H9 (cell line): Measurements from ENCODE around the gene FAM149A. TPM values are rescaled to one million over a fixed set of nuclear protein-coding genes. Genes with fewer than 3 reads are reported as not detected.

Experiments used
- DNase-seq: peaks from one replicate; pipeline ENCODE4 v3.0.0-alpha.2; 2017
- H2AFZ ChIP-seq: one replicate; pipeline ENCODE4 v1.6.1; 2013; ENCODE audit warnings: mild to moderate bottlenecking, low read length, control low read depth, moderate library complexity
- H2AK5ac ChIP-seq: 2 replicates; pipeline ENCODE4 v1.6.1; 2013; ENCODE audit warnings: low read length, control low read depth, mixed read lengths; ENCODE audit not compliant: insufficient read length
- H2BK120ac ChIP-seq: one replicate; pipeline ENCODE4 v1.6.1; 2013; ENCODE audit warnings: low read depth, mild to moderate bottlenecking, low read length, control low read depth, inconsistent platforms; ENCODE audit not compliant: poor library complexity, severe bottlenecking
- H2BK12ac ChIP-seq: 2 replicates; pipeline ENCODE4 v1.6.1; 2013; ENCODE audit warnings: low read length, control low read depth, mixed read lengths, low read depth; ENCODE audit not compliant: insufficient read length
- H2BK15ac ChIP-seq: 2 replicates; pipeline ENCODE4 v1.6.1; 2013; ENCODE audit warnings: low read depth, low read length, control low read depth
- H2BK20ac ChIP-seq: one replicate; pipeline ENCODE4 v1.6.1; 2013; ENCODE audit warnings: low read depth, mild to moderate bottlenecking, low read length, control low read depth, inconsistent platforms; ENCODE audit not compliant: poor library complexity, severe bottlenecking
- H2BK5ac ChIP-seq: 2 replicates; pipeline ENCODE4 v1.6.1; 2013; ENCODE audit warnings: low read length, control low read depth, mixed read lengths; ENCODE audit not compliant: insufficient read length
- H3K14ac ChIP-seq: 2 replicates; pipeline ENCODE4 v1.6.1; 2013; ENCODE audit warnings: low read length, control low read depth; ENCODE audit not compliant: insufficient read depth
- H3K18ac ChIP-seq: 2 replicates; pipeline ENCODE4 v1.6.1; 2013; ENCODE audit warnings: low read depth, mild to moderate bottlenecking, mixed read lengths, low read length, control low read depth; ENCODE audit not compliant: insufficient read length
- H3K23ac ChIP-seq: 2 replicates; pipeline ENCODE4 v1.6.1; 2013; ENCODE audit warnings: low read length, control low read depth, mixed read lengths, low read depth; ENCODE audit not compliant: insufficient read length
- H3K23me2 ChIP-seq: 2 replicates; pipeline ENCODE4 v1.6.1; 2013; ENCODE audit warnings: low read depth, mild to moderate bottlenecking, mixed read lengths, low read length, control low read depth; ENCODE audit not compliant: insufficient read length, poor library complexity, severe bottlenecking
- H3K27ac ChIP-seq: 2 replicates; pipeline ENCODE4 v1.5.1; 2013; ENCODE audit warnings: low read length, control low read depth, mixed read lengths, low read depth; ENCODE audit not compliant: insufficient read length
- H3K27me3 ChIP-seq: 2 replicates; pipeline ENCODE4 v1.6.1; 2013; ENCODE audit warnings: low read length, control low read depth, inconsistent platforms; ENCODE audit not compliant: insufficient read depth
- H3K4ac ChIP-seq: 2 replicates; pipeline ENCODE4 v1.6.1; 2013; ENCODE audit warnings: low read depth, mild to moderate bottlenecking, control low read depth, inconsistent platforms, low read length, moderate library complexity
- H3K4me1 ChIP-seq: 2 replicates; pipeline ENCODE4 v1.6.1; 2013; ENCODE audit warnings: low read length, control low read depth, inconsistent platforms; ENCODE audit not compliant: insufficient read depth
- H3K4me2 ChIP-seq: 2 replicates; pipeline ENCODE4 v1.6.1; 2013; ENCODE audit warnings: low read length, control low read depth, mixed read lengths; ENCODE audit not compliant: insufficient read length, insufficient read depth
- H3K56ac ChIP-seq: 2 replicates; pipeline ENCODE4 v1.6.1; 2013; ENCODE audit warnings: low read depth, mild to moderate bottlenecking, mixed read lengths, low read length, control low read depth; ENCODE audit not compliant: insufficient read length
- H3K79me1 ChIP-seq: 2 replicates; pipeline ENCODE4 v1.6.1; 2013; ENCODE audit warnings: low read depth, mild to moderate bottlenecking, moderate library complexity, low read length, control low read depth, inconsistent platforms; ENCODE audit not compliant: insufficient read depth, poor library complexity, severe bottlenecking
- H3K79me2 ChIP-seq: 2 replicates; pipeline ENCODE4 v1.6.1; 2013; ENCODE audit warnings: low read length, control low read depth, inconsistent platforms; ENCODE audit not compliant: insufficient read depth
- H3K9ac ChIP-seq: 2 replicates; pipeline ENCODE4 v1.6.1; 2013; ENCODE audit warnings: low read length, control low read depth, mixed read lengths; ENCODE audit not compliant: insufficient read length; ENCODE audit errors: extremely low read depth
- H3K9me3 ChIP-seq: one replicate; pipeline ENCODE4 v1.6.1; 2013; ENCODE audit warnings: low read depth, low read length, inconsistent platforms; ENCODE audit not compliant: control insufficient read depth
- H3T11ph ChIP-seq: one replicate; pipeline ENCODE4 v1.6.1; 2013; ENCODE audit warnings: mild to moderate bottlenecking, low read length, control low read depth, inconsistent platforms
- H4K20me1 ChIP-seq: one replicate; pipeline ENCODE4 v1.6.1; 2013; ENCODE audit not compliant: control insufficient read depth, insufficient read length, insufficient read depth
- H4K5ac ChIP-seq: 2 replicates; pipeline ENCODE4 v1.6.1; 2013; ENCODE audit warnings: low read depth, mild to moderate bottlenecking, mixed read lengths, low read length, control low read depth; ENCODE audit not compliant: insufficient read length
- H4K8ac ChIP-seq: replicated peaks from 2 replicates; pipeline ENCODE4 v1.6.1; 2013; ENCODE audit warnings: low read length, control low read depth, mixed read lengths, low read depth; ENCODE audit not compliant: insufficient read length
- H4K91ac ChIP-seq: 2 replicates; pipeline ENCODE4 v1.6.1; 2013; ENCODE audit warnings: low read depth, mild to moderate bottlenecking, moderate library complexity, mixed read lengths, low read length, control low read depth; ENCODE audit not compliant: insufficient read length
- H3K27ac Mint-ChIP-seq, 3 experiments: 2 replicates in 2 of 3; 3 replicates in 1 of 3; pipeline ENCODE4 v1.8.0; 2020 to 2021; ENCODE audit warnings: mixed read lengths in 3 of 3, mild to moderate bottlenecking in 1 of 3, moderate library complexity in 1 of 3
- H3K27me3 Mint-ChIP-seq: 2 replicates; pipeline ENCODE4 v1.8.0; 2021; ENCODE audit warnings: low read depth, mild to moderate bottlenecking, moderate library complexity, mixed read lengths
- H3K36me3 Mint-ChIP-seq, 3 experiments: 2 replicates in 2 of 3; 3 replicates in 1 of 3; pipeline ENCODE4 v1.8.0; 2020 to 2021; ENCODE audit warnings: low read depth in 3 of 3, mixed read lengths in 3 of 3; ENCODE audit not compliant: insufficient read depth in 1 of 3
- H3K4me1 Mint-ChIP-seq, 2 experiments: 2 replicates each; pipeline ENCODE4 v1.8.0; 2020; ENCODE audit warnings: mixed read lengths in 2 of 2
- H3K4me3 Mint-ChIP-seq, 2 experiments: 2 replicates in 1 of 2; 3 replicates in 1 of 2; pipeline ENCODE4 v1.8.0; 2020 to 2021; ENCODE audit warnings: mild to moderate bottlenecking in 2 of 2, mixed read lengths in 2 of 2, moderate library complexity in 1 of 2
- H3K9me3 Mint-ChIP-seq, 2 experiments: 2 replicates in 1 of 2; 3 replicates in 1 of 2; pipeline ENCODE4 v1.8.0; 2020; ENCODE audit warnings: mild to moderate bottlenecking in 2 of 2, mixed read lengths in 2 of 2, moderate library complexity in 1 of 2
- WGBS: extraction: QIAGEN DNeasy Blood & Tissue Kit; methylation state at CpG from one replicate; pipeline ENCODE4 v1.1.7; 2013; ENCODE audit warnings: missing lambda C conversion rate, low lambda C conversion rate, mixed read lengths; ENCODE audit not compliant: insufficient read length; ENCODE audit errors: extremely low coverage; 5-methylcytosine and 5-hydroxymethylcytosine counted together
- total RNA-seq: library from RNA; stranded (reverse); gene quantifications from 2 replicates; pipeline ENCODE4 v1.2.1, GENCODE V29; 2021
- TF ChIP-seq, protein P1 (sequence below): fragments of 200-600 bp; sonication (generic); conservative IDR thresholded peaks from 3 replicates; pipeline ENCODE4 v1.8.0; 2021; ENCODE audit warnings: antibody characterized with exemption, mild to moderate bottlenecking

The FAM149A gene
- total RNA-seq, 1 experiment from 2014 or later: 5.9 TPM

DNA sequence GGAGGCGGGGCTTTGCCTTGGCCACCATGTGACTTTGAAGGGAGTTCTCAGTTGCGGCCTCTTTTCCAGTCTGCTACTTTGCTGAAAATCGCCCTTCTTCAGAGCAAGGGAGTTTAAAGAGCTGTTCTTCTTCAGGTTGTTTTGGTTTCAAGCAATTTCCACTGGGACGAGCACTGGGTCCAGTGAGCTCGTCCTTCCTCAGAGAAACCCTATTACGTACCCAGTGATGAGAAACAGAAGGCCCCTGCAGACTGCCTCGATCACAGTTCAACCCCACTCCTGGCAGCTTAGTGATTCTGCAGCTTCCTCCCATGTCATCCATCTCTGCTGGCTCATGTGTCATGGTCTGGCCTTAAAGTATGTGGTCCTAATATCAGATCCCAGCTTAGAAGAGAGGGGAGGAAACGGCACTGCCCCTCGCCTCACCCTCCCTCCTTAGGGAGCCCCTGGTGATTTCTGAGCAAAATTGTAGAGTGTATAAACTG is 7.8 kb upstream of the FAM149A start:
- no peak overlapping the region for H4K91ac ChIP-seq
- Mint-ChIP-seq H3K27me3 (peaks cover 4% of the 10 kb centered on the region), H3K36me3 (no peaks in the 10 kb centered on the region), H3K4me3 (no peak overlapping the region), H3K9me3 (no peaks in the 10 kb centered on the region), H3K4me1 (peaks cover 6 to 8% of the 10 kb centered on the region in 2 experiments; a peak in 3 of 4 replicates), H3K27ac (no peak overlapping the region)
- no peak overlapping the region for H3K4ac ChIP-seq
- no peaks in the 10 kb centered on the region for H3K9me3 ChIP-seq
- no peaks in the 10 kb centered on the region for H3K23me2 ChIP-seq
- H3K14ac ChIP-seq: no peak overlapping the region; the same call in 1 of the 2 replicates
- WGBS: no CpG with 5 or more reads among the region's 9 CpGs
- H4K5ac ChIP-seq: no peak overlapping the region
- no peak overlapping the region for H2BK120ac ChIP-seq
- TF ChIP-seq, protein P1, sequence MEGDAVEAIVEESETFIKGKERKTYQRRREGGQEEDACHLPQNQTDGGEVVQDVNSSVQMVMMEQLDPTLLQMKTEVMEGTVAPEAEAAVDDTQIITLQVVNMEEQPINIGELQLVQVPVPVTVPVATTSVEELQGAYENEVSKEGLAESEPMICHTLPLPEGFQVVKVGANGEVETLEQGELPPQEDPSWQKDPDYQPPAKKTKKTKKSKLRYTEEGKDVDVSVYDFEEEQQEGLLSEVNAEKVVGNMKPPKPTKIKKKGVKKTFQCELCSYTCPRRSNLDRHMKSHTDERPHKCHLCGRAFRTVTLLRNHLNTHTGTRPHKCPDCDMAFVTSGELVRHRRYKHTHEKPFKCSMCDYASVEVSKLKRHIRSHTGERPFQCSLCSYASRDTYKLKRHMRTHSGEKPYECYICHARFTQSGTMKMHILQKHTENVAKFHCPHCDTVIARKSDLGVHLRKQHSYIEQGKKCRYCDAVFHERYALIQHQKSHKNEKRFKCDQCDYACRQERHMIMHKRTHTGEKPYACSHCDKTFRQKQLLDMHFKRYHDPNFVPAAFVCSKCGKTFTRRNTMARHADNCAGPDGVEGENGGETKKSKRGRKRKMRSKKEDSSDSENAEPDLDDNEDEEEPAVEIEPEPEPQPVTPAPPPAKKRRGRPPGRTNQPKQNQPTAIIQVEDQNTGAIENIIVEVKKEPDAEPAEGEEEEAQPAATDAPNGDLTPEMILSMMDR: no peak
- no peak overlapping the region for H2AFZ ChIP-seq
- H3K56ac ChIP-seq: no peak overlapping the region
- H4K20me1 ChIP-seq: no peaks in the 10 kb centered on the region
- no peaks in the 10 kb centered on the region for H3K79me2 ChIP-seq
- H2AK5ac ChIP-seq: no peak overlapping the region
- no peaks in the 10 kb centered on the region for H3K79me1 ChIP-seq
- no peak overlapping the region for H3K4me2 ChIP-seq
- H2BK12ac ChIP-seq: no peak overlapping the region
- no peak overlapping the region for H3K23ac ChIP-seq
- no peak overlapping the region for H3K27ac ChIP-seq
- no peak overlapping the region for H4K8ac ChIP-seq
- no peak for DNase-seq
- no peak overlapping the region for H2BK15ac ChIP-seq
- H3K4me1 ChIP-seq: no peaks in the 10 kb centered on the region
- no peaks in the 10 kb centered on the region for H3K27me3 ChIP-seq
- H2BK20ac ChIP-seq: no peak overlapping the region
- H3K18ac ChIP-seq: no peak overlapping the region
- no peak overlapping the region for H3K9ac ChIP-seq
- H3T11ph ChIP-seq: no peak overlapping the region
- no peak overlapping the region for H2BK5ac ChIP-seq
